ENCODE data around the gene ELMOD3.
A peak's percentile ranks its signal among the peaks of the same experiment; 100 is the strongest.
"Not testable (repeated sequence)": the region's sequence is repeated elsewhere in the genome, so short reads cannot be mapped to it uniquely, and the experiment has no call there.

Gene ELMOD3

DNA sequence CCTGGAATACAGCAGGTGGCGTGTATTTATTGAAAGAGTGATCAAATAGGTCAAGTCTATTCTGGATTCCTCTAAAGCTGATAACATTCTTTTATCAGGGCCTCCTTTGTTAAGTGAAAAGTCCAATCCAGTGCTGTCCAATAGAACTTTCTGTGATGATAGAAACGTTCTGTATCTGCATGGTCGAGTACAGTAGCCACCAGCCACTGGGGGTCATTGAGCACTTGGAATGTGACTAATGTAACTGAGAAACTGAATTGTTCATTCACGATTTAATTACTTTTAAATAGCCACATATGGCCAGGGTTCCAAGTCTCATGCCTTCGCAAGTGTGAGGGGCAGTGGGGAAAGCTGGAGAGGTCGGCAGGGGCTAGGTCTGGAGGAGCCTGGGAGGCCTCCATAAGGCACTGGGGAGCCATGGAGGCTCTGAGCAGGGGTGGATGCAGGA, 84.5 kb downstream of the ELMOD3 start:
- POLR2A ChIA-PET (ENCODE audit: low non-redundant PET): interaction anchor here (1.0 kb wide), 1 partner anchor 100 kb away, joined by 4 read pairs; the partner anchor contains the start of gene MAT2A

DNA sequence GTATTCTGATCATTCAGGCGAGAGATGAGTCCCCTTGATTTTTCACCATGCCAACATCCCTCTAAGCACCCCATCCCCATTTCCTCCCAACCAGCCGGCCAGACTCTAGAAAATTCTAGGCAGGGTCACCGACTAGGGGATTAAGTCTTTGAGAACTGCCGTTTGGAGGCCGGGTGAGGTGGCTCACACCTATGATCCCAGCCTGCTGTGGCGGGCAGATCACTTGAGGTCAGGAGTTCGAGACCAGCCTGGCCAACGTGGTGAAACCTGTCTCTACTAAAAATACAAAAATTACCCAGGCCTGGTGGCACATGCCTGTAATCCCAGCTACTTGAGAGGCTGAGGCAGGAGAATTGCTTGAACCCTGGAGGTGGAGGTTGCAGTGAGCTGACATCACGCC, 85.0 kb downstream of the ELMOD3 start:
- H3K27ac ChIP-seq: peak overlapping the region; percentile 96
- DNase-seq (ENCODE audit: low spot score); POLR2A ChIA-PET (ENCODE audit: low non-redundant PET): not testable (repeated sequence)
- CTCF ChIA-PET: interaction anchor here (0.6 kb wide), 1 partner anchor 140 kb away, joined by 3 read pairs; no protein-coding TSS in a partner anchor

More for the DNA sequence above, 84.5 kb downstream of the ELMOD3 start:
- no peak for TF ChIP-seq CTCF (conservative IDR thresholded peaks at IDR 0.05; ENCODE audit: low read depth)
- no peak for DNase-seq (ENCODE audit: low spot score)
- peak overlapping the region; percentile 96 for H3K27ac ChIP-seq
- CTCF ChIA-PET: interaction anchor here (0.6 to 0.9 kb wide), 3 partner anchors 19 to 99 kb away, joined by 3 to 4 read pairs (median 3); no protein-coding TSS in a partner anchor

DNA sequence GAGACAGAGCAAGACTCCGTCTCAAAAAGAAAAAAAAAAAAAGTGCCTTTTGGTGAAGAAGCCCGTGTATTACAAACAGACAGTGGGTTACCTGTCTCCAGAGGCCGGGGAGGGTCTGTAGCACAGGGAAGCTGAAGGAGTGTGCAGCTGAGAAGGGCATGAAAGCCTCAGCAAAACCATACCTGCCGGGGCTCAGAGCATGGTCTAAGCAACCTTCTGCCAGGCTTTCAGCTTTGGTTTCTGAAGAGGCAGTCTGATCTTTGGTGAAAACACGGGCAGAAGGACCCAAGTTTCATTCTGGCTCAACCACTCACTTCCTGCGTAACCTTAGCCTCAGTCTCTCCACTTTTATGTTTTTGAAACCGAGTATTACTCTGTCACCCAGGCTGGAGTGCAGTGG, 85.4 kb downstream of the ELMOD3 start:
- TF ChIP-seq CTCF (conservative IDR thresholded peaks at IDR 0.05; ENCODE audit: low read depth): no peak
- H3K27ac ChIP-seq: peak overlapping the region; percentile 96
- CTCF ChIA-PET: interaction anchor here (0.6 kb wide), 1 partner anchor 140 kb away, joined by 3 read pairs; no protein-coding TSS in a partner anchor

DNA sequence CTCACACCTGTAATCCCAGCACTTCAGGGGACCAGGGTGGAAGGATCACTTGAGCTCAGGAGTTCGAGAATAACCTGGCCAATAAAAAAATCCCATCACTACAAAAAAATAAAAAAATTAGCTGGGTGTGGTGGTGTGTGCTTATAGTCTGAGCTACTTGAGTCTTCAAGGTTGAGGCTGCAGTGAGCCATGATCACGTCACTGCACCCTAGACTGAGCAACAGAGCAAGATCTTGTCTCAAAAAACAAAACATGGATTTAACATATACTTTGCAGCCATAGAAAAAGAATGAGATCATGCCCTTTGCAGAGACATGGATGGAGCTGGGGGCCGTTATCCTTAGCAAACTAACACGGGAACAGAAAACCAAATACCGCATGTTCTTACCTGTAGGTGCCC, 86.2 kb downstream of the ELMOD3 start:
- no peak for TF ChIP-seq CTCF (conservative IDR thresholded peaks at IDR 0.05; ENCODE audit: low read depth)
- no peak for DNase-seq (ENCODE audit: low spot score)
- POLR2A ChIA-PET (ENCODE audit: low non-redundant PET): no interaction called here
- CTCF ChIA-PET: no interaction called here
- H3K27ac ChIP-seq: peak overlapping the region; percentile 96; the same call in 1 of the 2 replicates

More for the DNA sequence above, 85.4 kb downstream of the ELMOD3 start:
- POLR2A ChIA-PET (ENCODE audit: low non-redundant PET): no interaction called here
- no peak for DNase-seq (ENCODE audit: low spot score)

All from RWPE1 (cell line).